ENCODE results near the gene TRPC1.

The TRPC1 gene

DNA sequence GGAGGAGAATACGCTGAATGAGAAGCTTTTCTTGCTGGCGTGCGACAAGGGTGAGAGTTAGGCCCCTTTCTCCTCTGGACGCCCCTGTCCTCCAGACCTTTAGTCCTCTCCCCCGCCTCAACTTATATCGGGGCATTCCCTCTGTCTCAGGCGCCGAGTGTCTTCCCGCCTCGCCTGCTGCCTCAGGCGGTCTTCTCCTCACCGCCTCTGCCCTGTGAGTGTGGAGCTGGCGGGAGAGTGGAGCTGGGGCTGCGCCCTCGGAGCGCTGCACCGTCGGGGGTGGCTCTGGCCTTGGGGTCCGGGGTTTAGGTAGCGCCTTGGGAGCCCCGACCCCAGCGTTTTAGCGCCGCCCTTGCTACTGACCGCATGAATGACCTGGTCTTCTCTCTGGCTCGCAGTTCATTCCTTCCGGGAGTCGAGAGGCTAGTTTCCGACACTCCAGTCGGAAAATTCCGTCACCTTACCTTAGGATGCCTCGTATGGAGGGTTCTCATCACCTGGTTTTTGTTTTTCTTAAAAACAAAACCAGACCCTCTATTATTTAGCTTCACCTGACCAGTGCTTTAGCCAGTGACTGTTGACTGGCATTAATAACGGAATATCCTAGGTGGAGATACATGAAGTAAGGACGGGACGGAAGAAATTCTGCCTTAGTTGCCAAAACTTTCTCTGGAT lies 985 bp downstream of the TRPC1 start:
- DNase-seq (ENCODE audit: low read depth), result peak; percentile 23
- H3K4me3 ChIP-seq (replicated peaks; ENCODE audit: low read depth, low read length), result peak overlapping the region; percentile 83
- TF ChIP-seq, protein P1, sequence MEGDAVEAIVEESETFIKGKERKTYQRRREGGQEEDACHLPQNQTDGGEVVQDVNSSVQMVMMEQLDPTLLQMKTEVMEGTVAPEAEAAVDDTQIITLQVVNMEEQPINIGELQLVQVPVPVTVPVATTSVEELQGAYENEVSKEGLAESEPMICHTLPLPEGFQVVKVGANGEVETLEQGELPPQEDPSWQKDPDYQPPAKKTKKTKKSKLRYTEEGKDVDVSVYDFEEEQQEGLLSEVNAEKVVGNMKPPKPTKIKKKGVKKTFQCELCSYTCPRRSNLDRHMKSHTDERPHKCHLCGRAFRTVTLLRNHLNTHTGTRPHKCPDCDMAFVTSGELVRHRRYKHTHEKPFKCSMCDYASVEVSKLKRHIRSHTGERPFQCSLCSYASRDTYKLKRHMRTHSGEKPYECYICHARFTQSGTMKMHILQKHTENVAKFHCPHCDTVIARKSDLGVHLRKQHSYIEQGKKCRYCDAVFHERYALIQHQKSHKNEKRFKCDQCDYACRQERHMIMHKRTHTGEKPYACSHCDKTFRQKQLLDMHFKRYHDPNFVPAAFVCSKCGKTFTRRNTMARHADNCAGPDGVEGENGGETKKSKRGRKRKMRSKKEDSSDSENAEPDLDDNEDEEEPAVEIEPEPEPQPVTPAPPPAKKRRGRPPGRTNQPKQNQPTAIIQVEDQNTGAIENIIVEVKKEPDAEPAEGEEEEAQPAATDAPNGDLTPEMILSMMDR (IDR thresholded peaks at IDR 0.05; ENCODE audit: low read length, missing control alignments), result peak; percentile 6

DNA sequence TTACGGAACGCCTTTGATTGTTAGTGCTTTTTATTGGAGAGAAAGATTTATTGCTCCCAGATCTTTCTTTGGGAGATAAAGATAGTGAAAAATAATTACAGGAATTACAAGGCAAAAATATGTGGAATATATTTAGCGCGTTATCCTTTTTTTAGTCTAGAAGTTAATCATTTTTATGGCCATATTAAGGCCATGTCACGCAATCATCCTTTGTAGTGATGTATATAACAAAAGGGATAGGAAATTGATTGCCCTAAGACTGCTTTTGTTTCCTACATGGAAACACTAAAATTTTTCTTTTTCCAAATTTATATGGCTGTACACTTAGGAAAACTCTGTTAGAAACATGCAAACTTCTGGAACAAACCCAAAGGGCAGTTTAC lies 1.5 kb downstream of the TRPC1 start:
- no peak for DNase-seq (ENCODE audit: low read depth)
- TF ChIP-seq, protein P1 (IDR thresholded peaks at IDR 0.05; ENCODE audit: low read length, missing control alignments), result no peak
- H3K4me3 ChIP-seq (replicated peaks; ENCODE audit: low read depth, low read length), result peak overlapping the region; percentile 83

DNA sequence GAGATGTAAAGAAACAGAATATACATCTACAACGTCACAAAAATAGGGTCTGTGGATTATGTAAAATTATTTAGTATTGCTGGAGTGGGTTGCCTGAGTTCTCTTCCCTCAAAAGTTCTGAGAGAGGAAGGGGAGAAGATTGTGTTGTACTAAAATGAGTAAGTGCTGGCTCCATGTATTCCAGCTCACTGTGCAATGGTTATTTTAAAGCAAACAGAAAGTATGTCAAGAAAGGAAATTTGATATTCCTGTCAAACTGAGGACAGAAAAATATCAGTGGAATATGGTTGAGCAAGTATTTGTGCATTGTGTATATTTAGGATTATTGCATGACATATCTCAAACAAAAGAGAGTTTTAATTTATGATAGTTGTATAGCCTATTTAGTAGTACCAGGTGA lies 2.2 kb downstream of the TRPC1 start:
- no peak overlapping the region for H3K4me3 ChIP-seq (replicated peaks; ENCODE audit: low read depth, low read length)
- TF ChIP-seq, protein P1 (IDR thresholded peaks at IDR 0.05; ENCODE audit: low read length, missing control alignments), result no peak
- DNase-seq (ENCODE audit: low read depth), result no peak

DNA sequence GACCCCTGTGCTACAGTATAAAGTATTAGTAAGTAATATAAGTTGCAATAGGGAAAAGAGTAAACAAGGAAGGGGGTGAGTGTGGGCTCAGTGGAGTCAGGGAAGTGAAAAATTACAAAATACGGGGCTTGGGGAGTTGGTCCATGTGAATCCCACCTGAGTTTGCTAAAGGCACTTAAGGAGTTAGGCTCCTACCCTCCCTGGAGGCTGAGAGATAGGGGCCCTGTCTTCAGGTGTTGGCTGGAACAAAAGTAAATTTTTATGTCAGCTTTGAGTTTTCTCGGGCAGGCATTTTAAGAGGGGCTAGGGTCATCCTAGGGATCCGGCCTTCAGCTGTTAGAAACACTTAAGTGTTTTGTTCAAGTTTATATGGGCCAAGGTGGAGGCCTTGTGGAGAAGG lies 8.2 kb downstream of the TRPC1 start:
- H3K4me3 ChIP-seq (replicated peaks; ENCODE audit: low read depth, low read length), result no peak overlapping the region
- TF ChIP-seq, protein P1 (IDR thresholded peaks at IDR 0.05; ENCODE audit: low read length, missing control alignments), result no peak
- DNase-seq (ENCODE audit: low read depth), result no peak

DNA sequence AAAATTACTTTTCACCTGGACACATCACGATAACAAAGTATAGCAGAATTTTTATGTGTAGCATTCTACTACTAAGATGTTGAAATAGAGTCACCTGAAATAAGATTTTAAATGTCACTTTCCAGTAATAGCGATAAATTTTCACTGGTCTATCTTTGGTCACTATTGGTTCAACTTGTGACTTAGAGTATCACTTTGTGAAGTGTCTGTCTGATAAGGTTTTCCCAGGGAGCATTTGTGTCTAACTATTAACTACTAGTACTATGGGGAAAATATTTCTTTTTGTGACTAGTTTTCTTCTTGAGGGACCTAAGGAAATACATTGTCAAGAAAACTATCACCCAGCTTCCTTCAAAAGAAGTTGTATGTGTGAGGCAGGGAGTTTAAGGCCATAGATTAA lies 11.0 kb downstream of the TRPC1 start:
- no peak overlapping the region for H3K4me3 ChIP-seq (replicated peaks; ENCODE audit: low read depth, low read length)
- TF ChIP-seq, protein P1 (IDR thresholded peaks at IDR 0.05; ENCODE audit: low read length, missing control alignments), result no peak
- DNase-seq (ENCODE audit: low read depth), result no peak

DNA sequence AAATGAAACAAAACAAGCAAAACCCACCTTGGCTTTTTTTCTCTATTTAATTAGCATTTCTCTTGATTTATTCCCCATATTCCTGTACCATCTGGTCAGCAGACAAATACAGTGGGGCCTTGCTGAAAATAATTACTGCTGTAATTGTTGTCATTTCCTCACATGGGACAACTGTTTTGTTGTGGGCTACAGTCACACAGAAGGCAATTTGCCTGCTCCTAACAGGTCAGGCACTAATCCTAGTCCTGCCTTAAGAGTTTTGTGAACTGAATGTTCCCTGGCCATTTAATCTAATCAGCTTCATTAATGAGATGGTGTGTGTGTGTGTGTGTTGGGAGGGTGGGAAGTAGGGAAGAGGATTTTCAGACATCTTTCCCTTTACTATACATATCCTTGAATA lies 11.6 kb downstream of the TRPC1 start:
- H3K4me3 ChIP-seq (replicated peaks; ENCODE audit: low read depth, low read length), result no peak overlapping the region
- TF ChIP-seq, protein P1 (IDR thresholded peaks at IDR 0.05; ENCODE audit: low read length, missing control alignments), result no peak
- no peak for DNase-seq (ENCODE audit: low read depth)

DNA sequence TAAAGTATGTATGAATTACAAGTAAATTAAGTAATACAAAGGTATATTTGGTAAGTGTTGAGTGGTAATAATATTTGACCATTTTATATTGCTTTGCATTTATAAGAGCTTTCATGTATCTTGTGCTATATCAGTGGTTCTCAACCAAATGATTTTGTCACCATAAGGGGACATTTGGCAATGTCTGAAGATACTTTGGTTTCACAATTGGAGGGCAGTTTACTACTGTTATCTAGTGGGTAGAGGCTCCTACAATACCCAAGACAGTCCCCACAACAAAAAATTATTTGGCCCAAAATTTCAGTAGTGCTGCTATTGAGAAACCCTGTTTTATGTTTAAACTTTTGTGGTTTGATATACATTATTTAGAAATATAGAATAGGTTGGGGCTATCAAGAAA lies 14.6 kb downstream of the TRPC1 start:
- TF ChIP-seq, protein P1 (IDR thresholded peaks at IDR 0.05; ENCODE audit: low read length, missing control alignments), result no peak

More for the DNA sequence above, 14.6 kb downstream of the TRPC1 start:
- DNase-seq (ENCODE audit: low read depth), result no peak
- no peak overlapping the region for H3K4me3 ChIP-seq (replicated peaks; ENCODE audit: low read depth, low read length)
